Parathyroid adenoma (tissue), 2 donors: ENCODE data around the gene SSPN.

Experiments
- H2AFZ ChIP-seq: fragments of 300-600 bp; sonication (generic); one replicate; pipeline ENCODE4 v1.7.0; 2017; ENCODE audit warnings: antibody characterized with exemption, mild to moderate bottlenecking
- H3K27ac ChIP-seq: fragments of 300-600 bp; sonication (generic); one replicate; pipeline ENCODE4 v1.7.0; 2017
- H3K27me3 ChIP-seq: fragments of 300-600 bp; sonication (generic); one replicate; pipeline ENCODE4 v1.7.0; 2017; ENCODE audit warnings: low read length; ENCODE audit not compliant: control insufficient read depth, insufficient read depth
- H3K36me3 ChIP-seq: fragments of 300-600 bp; sonication (generic); one replicate; pipeline ENCODE4 v1.7.0; 2017; ENCODE audit warnings: low read length; ENCODE audit not compliant: control insufficient read depth, insufficient read depth
- H3K4me1 ChIP-seq: fragments of 300-600 bp; sonication (generic); one replicate; pipeline ENCODE4 v1.7.0; 2017; ENCODE audit warnings: control low read depth
- H3K4me2 ChIP-seq: fragments of 300-600 bp; sonication (generic); one replicate; pipeline ENCODE4 v1.7.0; 2017; ENCODE audit warnings: low read length
- H3K4me3 ChIP-seq: fragments of 300-600 bp; sonication (generic); one replicate; pipeline ENCODE4 v1.7.0; 2017; ENCODE audit warnings: low read depth, low read length
- H3K79me2 ChIP-seq: fragments of 300-600 bp; sonication (generic); one replicate; pipeline ENCODE4 v1.7.0; 2017; ENCODE audit warnings: control low read depth
- H3K9ac ChIP-seq: fragments of 300-600 bp; sonication (generic); one replicate; pipeline ENCODE4 v1.7.0; 2017; ENCODE audit warnings: mild to moderate bottlenecking
- H3K9me3 ChIP-seq: fragments of 300-600 bp; sonication (generic); one replicate; pipeline ENCODE4 v1.7.0; 2017; ENCODE audit warnings: low read length; ENCODE audit not compliant: control insufficient read depth
- TF ChIP-seq, protein P1 (sequence below): fragments of 300-600 bp; sonication (generic); IDR thresholded peaks from one replicate; pipeline ENCODE4 v1.7.0; 2017; ENCODE audit warnings: antibody characterized with exemption, mild to moderate bottlenecking
- donor health status: primary hyperparathyroidism.

SSPN gene

DNA sequence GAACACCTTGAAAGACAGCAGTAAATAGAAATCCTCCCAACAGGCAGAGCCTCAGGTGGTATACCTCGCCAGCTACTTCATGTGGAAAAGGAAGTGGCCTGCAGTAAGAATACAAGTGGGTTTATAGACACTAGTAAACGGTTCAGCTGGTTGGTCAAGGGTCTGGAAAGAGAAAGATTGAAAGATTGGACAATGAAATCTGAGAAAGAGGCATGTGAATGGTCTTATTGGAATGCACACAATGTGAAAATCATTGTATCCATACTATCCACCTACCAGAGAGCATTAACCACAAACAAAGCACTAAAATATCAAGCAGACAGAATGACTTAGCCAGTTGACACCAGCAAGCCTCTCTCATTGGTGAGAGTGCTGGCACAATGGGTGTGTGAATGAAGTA lies 98.2 kb downstream of the SSPN start:
- Histone ChIP-seq H3K79me2 (no peaks in the 10 kb centered on the region), H3K4me2 (no peak overlapping the region), H3K9me3 (no peaks in the 10 kb centered on the region), H3K36me3 (no peaks in the 10 kb centered on the region), H3K9ac (no peak overlapping the region), H3K4me3 (no peak overlapping the region), H3K27me3 (no peaks in the 10 kb centered on the region), H3K27ac (no peak overlapping the region), H2AFZ (no peak overlapping the region), H3K4me1 (no peaks in the 10 kb centered on the region)
- TF ChIP-seq, protein P1, sequence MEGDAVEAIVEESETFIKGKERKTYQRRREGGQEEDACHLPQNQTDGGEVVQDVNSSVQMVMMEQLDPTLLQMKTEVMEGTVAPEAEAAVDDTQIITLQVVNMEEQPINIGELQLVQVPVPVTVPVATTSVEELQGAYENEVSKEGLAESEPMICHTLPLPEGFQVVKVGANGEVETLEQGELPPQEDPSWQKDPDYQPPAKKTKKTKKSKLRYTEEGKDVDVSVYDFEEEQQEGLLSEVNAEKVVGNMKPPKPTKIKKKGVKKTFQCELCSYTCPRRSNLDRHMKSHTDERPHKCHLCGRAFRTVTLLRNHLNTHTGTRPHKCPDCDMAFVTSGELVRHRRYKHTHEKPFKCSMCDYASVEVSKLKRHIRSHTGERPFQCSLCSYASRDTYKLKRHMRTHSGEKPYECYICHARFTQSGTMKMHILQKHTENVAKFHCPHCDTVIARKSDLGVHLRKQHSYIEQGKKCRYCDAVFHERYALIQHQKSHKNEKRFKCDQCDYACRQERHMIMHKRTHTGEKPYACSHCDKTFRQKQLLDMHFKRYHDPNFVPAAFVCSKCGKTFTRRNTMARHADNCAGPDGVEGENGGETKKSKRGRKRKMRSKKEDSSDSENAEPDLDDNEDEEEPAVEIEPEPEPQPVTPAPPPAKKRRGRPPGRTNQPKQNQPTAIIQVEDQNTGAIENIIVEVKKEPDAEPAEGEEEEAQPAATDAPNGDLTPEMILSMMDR = no peak

DNA sequence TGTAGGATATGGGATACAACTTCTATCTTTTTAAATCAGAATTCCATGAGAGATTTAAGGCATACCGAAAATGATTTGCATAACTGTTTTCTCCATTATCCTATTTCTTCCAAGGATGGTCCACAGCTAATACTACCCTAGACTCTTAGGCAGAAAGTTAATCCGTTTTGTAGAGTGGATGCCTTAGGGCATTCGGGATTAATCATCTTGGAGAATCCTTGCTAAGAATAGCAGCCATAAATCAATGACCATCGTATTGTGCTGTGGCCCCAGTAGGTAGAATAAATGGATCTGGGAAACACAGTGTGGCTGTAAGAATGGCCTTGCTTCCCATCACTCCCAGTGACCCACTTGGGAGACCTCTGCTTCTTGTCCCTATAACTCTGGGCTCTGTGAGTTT lies 99.6 kb downstream of the SSPN start:
- H3K4me3 ChIP-seq = no peak overlapping the region
- H3K9me3 ChIP-seq = no peaks in the 10 kb centered on the region
- H3K4me2 ChIP-seq = no peak overlapping the region
- H2AFZ ChIP-seq = no peak overlapping the region
- H3K27me3 ChIP-seq = no peaks in the 10 kb centered on the region
- H3K9ac ChIP-seq = no peak overlapping the region
- H3K36me3 ChIP-seq = no peaks in the 10 kb centered on the region
- no peaks in the 10 kb centered on the region for H3K79me2 ChIP-seq
- no peaks in the 10 kb centered on the region for H3K4me1 ChIP-seq
- no peak overlapping the region for H3K27ac ChIP-seq
- TF ChIP-seq, protein P1 = no peak

DNA sequence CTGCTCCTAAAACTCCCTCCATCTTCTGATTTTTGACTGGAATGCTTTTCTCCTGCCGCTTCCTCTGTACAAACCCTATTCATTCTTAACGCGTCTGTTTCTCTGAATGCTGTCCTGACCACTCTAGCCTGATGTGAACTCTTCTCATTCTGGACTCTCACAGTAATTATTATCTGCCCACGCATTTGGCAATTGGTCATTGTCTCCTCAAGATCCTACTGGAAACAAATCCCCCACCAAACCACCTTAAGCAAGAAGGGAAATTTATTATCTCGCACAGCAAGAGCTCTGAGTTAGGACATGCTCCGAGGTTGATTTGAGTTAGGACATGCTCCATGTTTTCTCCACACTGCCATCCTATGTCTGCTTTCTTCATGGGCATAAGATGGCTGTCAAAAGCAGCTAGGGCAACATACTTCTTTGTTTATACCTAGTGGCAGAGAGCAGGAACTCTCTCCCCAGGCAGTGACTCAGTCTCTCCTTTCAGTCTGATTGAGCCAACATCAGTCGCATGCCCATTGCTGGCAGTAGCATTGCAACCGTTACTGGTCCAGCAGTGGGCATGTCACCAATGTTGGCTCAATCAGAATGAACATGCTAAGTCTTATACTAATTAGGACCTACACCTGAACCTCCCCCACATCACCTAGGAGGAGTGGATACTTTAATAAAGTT lies 102.2 kb downstream of the SSPN start:
- no peak overlapping the region for H2AFZ ChIP-seq
- no peaks in the 10 kb centered on the region for H3K79me2 ChIP-seq
- H3K4me3 ChIP-seq = no peak overlapping the region
- no peaks in the 10 kb centered on the region for H3K27me3 ChIP-seq
- no peaks in the 10 kb centered on the region for H3K36me3 ChIP-seq
- H3K27ac ChIP-seq = no peak overlapping the region
- H3K4me2 ChIP-seq = no peak overlapping the region
- H3K9ac ChIP-seq = no peak overlapping the region
- no peaks in the 10 kb centered on the region for H3K4me1 ChIP-seq
- TF ChIP-seq, protein P1 = no peak
- H3K9me3 ChIP-seq = no peaks in the 10 kb centered on the region

DNA sequence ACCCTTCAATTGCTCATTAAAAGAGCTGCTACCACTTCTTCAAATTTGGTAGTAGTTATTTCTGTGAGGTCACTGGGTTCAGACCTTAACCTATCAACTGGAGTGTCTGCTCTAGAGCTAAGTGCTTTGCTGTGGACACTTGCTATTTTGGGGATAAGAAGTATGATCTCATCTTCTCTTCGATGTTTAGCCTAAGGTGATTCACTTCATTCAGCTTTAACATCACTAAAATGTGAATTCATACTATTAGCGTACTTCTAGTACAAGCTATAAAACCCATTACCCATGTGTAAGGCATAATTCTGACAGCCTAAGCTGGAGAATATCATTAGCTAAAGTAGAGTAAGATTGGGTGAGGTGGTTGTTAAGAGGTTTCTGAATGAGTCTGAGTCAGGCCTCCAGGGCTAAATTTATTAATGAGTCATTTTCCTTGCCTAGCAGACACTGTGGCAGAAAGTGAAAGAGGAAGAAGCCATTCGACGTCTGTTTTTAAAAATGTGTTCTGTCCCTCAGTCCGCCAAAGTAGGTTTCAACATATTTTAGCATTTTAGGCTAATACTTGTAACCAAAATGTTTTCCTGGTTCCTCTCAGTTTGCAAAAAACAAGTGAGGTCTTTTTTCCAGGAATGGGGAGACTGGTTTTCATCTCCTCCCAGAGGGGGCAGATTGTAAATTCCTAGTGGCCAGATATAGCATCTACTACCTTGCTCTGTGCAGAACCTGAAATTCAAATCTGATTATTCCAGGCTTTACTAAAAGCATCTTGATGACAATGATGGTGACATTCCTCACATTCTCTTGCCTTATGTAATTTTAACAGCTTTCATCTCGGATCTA lies 103.6 kb downstream of the SSPN start:
- H3K27ac ChIP-seq = no peak overlapping the region
- no peak overlapping the region for H3K4me3 ChIP-seq
- TF ChIP-seq, protein P1 = no peak

More for the DNA sequence above, 103.6 kb downstream of the SSPN start:
- no peak overlapping the region for H3K9ac ChIP-seq
- no peak overlapping the region for H2AFZ ChIP-seq
- no peak overlapping the region for H3K4me2 ChIP-seq
- no peaks in the 10 kb centered on the region for H3K79me2 ChIP-seq
- H3K9me3 ChIP-seq = no peaks in the 10 kb centered on the region
- no peaks in the 10 kb centered on the region for H3K4me1 ChIP-seq
- H3K27me3 ChIP-seq = no peaks in the 10 kb centered on the region
- H3K36me3 ChIP-seq = no peaks in the 10 kb centered on the region
